Left cardiac atrium (tissue), 4 donors: Measurements from ENCODE around the gene ADAMTS17. TPM values are rescaled to one million over a fixed set of nuclear protein-coding genes. Genes with fewer than 3 reads are reported as not detected.
A peak's percentile ranks its signal among the peaks of the same experiment; 100 is the strongest.

Source experiments
- ATAC-seq, 2 donors: fragments of 200-7000 bp; cut with Tn5 transposase; one replicate each; pipeline ENCODE4 v1.9.1; 2020; ENCODE audit warnings: mild to moderate bottlenecking in 2 of 2, moderate library complexity in 2 of 2
- DNase-seq: peaks from one replicate; pipeline ENCODE4 v3.0.0-alpha.2; 2020
- intact Hi-C, 2 donors: fragments of 100-400 bp; cut with DNase I; formaldehyde crosslinking; loops; one replicate each; pipeline versions ENCODE4 v1.14.1 to v1.15.1; 2022 to 2023
- total RNA-seq, 2 donors: library from RNA; stranded (reverse); fragmentation: NEBNext Ultra II Directional; extraction: Animal tissue kit (Norgen Biotek cat#: 25700); gene quantifications; one replicate each; pipeline ENCODE4 v1.2.1, GENCODE V29; 2021
- donor health status: DM: no; HTN: yes; CAD: no.
- donor health status: DM: no; HTN: yes; CAD: no; lungs with severe emphysema.
- donor health status: DM: yes; HTN: yes; CAD: no.
- donor health status: Dilated cardiomyopathy.

ADAMTS17 gene
- total RNA-seq, 2 donors from 2014 or later, result 3.2 to 6.3 TPM

DNA sequence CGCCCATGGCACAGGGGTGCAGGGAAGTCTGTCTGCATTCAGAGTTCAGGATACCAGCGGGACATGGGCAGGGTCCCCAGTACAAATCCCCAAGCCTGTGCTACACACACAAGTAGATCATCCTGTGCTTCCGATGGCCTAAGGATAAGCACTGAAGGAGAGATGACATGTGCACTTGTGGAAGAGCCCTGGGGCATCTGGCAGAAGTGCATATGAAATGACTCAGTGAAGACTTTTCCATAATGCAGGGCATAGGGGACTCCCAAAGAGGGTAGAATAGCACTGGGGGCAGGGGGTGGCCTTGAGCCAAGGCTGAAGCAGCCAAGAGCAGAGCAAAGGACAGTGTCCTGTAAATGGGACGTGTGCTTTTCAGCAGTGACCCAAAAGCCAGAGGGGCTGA is 22.9 kb downstream of the ADAMTS17 start:
- no peak for ATAC-seq
- no peak for DNase-seq
- intact Hi-C loops, result no loop called here

DNA sequence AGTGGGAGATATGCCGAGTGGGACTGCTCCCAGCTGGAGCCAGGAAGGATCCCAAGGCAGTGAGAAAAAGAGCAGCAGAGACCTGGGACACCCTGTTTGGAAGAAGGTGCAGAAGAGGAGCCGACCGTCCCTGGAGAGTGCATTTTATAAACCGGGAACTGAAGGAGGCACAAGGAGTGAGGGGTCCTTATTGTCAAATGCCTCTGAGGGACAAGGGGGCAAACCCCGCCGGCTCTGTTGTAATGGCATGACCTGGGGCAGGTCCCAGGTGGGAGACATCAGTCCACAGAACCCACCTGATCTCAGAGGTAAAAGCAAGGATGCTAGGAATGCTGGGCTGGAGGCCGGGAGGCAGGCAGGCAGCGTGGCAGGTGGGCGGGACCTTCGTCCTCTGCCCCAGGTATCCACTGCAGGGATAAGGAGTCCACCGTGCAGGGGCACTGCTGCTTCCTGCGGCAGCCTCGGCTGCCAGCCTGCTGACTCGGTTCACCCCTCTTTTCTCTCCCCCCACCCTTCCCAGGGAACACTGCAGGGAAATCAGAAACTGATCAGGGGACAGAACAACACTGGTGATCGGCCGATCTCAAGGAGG is 26.9 kb downstream of the ADAMTS17 start:
- no peak for DNase-seq
- no peak for ATAC-seq
- intact Hi-C loops, result no loop called here

DNA sequence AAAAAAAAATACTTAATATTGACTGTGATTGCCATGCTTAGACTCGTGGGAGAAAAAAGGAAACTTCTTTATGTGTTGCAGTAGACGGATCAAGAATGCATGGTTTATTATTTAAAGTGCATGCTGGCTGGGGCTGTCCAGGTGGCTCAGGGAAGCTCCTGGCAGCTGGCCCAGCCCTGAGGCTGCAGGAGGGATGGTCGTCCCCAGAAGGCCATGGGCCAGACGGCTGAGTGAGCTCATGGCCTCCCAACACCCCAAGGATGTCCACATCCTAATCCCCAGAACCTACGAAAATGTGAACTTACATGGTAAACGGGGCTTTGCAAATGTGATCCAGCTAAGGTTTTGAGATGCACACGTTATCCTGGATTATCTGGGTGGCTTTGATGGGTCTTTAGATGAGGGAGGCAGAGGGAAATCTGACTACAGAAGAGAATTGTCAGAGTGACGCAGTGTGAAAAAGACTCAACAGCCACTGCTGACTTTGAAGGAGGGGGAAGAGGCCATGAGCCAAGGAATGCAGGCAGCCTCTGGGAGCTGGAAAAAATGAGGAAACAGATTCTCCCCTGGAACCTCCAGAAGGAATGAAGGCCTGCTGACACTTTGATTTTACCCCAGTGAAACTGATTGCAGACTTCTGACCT is 29.8 kb downstream of the ADAMTS17 start:
- ATAC-seq, result no peak
- intact Hi-C loops, result no loop called here
- no peak for DNase-seq

DNA sequence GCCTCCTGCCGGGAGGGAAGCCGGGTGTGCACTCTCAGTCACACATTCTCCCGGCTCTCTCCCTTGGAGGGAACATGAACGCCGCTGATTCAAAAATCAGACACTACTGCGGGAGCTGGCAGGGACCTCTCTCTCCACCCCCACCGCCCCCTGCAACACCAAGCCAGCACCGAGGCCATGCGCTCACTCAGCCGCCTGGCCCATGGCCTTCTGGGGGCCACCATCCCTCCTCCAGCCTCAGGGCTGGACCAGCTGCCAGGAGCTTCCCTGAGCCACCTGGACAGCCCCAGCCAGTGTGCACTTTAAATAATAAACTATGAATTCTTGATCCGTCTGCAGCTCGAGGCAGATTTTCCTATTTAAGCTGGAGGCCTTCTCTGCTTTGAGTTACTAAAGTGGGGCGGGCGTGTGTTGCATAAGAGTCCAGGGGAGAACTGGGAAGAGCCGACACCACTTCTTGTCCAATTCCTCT is 30.6 kb downstream of the ADAMTS17 start:
- DNase-seq, result no peak
- intact Hi-C loops, result no loop called here
- ATAC-seq, result peak; percentile 51 to 79

DNA sequence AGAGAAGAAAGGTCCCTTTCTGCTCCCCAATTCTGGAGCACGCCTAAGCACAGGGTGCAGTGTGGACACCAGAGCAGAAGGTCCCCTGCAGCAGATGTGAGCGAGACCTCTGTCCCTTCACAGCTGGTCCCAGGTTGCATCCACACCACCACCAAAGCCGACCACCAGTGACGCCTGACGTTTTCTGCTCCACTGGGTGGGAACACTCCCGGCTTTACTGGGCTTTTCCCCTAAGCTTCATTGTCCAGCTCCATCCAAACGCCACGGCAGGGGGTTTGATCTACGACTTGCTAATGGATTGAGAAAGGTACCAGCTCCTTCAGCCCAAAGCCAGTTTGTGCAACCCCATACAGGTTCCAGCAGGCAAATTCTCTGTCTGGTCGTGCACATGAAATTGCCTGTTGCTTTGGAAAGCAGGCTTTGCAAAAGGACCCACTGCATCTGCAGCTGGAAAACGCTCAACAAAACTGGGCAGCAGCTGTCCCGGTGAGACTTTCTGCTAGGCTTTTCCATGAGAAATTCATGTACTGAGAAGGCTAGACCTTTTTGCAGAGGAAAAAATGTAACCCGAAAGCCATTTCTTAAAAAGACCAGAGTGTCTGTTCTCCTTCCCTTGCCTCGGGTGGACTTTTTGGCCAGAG is 31.1 kb downstream of the ADAMTS17 start:
- intact Hi-C loops, result no loop called here
- DNase-seq (no peak), ATAC-seq (no peak)

DNA sequence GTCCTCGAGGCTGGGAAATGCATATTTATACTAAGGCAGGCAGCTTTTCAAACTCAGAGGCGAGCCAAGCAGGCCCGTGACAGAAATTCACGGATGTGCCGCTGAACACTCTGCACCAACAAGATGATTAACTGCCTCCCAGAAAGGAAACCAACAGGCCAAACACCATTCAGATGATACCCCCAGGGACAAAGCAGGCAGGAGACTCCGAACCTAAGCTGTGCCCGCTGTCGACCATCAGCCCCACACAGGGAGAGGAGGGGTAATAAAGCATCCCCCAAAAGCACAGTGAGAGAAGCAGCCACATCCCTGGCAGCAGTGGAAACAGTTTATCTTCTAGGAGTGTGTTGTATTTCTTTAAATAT is 31.8 kb downstream of the ADAMTS17 start:
- DNase-seq (no peak), ATAC-seq (no peak)
- intact Hi-C loops, result no loop called here

DNA sequence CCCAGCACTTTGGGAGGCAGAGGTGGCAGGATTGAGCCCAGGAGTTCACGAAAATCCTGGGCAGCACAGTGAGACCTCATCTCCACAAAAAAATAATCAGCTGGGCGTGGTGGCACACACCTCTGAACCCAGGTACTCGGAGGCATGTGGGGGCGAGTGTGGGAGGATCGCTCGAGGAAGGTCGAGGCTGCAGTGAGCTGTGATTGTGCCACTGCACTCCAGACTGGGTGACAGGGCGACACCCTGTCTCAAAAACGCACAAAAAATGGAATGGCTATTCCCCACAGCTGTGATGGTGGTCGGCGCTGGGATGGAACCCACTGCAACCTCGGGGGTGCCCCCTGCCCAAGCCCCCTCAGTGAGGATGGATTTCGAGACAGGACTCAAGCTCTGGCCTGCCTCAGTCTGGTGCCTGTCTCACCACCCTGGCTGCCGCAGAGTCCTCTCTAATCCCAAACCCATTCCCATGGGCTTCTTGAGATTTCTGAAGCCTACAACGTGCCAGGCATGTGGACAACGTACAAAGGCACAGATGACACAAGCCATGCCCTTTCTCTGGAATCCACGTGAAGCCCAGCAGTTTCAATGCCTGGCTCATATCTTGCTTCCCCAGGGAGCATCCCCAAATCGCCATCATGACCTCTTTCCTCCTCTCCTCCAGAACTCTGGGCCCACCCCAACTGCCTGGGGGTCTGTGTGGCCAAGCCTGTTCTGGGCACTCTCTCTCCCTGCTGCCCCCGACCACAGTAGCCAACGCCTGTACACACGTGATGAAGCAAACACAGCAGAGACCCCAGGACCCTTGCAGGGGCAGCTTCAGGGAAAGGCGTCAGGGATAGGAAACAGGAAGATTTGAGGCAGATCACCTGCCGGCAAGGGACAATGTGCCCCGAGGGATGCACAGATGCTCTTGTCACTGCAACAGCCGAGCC is 32.4 kb downstream of the ADAMTS17 start:
- no peak for DNase-seq
- peak in 1 of 2 donors; percentile 27 for ATAC-seq
- intact Hi-C loops, result no loop called here

DNA sequence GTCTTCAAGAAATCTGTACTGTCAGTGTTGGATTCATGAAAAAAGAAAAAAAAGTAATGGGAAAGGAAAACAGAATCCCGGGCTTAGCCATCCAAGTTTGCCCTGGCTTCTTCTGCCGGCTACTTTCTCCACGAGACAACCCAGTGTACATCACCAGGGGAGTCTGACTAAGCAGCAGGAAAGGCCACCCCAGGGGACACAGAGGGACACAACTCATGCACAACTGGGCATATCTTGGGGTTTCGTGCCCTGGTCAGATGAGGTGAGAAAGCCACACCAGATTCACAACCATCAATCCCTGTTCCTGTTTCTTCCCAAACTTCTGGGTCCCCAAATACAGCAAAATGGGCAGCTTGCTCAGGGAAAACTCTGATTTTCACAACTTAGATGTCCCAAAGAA is 33.2 kb downstream of the ADAMTS17 start:
- intact Hi-C loops, result no loop called here
- ATAC-seq, result peak; percentile 3 to 25
- DNase-seq, result no peak

DNA sequence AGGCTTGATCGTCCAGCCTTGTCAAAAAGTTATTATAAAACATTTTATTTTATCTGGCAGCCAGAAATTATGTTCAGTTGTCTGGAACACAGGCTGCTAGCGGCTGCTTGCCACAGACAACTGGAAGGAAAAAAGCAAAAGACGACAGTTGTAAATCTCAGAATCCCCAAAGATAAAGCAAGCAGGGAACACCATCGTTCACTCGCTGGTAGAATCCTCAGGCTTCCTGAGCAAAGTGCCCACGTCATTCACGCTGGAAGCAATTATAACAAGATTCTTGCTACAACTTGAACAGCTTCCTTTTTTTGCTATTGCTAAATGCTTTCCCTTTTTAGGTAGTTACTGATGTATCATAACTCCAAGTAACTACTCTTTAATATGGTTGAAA is 33.6 kb downstream of the ADAMTS17 start:
- intact Hi-C loops, result no loop called here
- ATAC-seq, result peak; percentile 40 to 42
- DNase-seq, result no peak

DNA sequence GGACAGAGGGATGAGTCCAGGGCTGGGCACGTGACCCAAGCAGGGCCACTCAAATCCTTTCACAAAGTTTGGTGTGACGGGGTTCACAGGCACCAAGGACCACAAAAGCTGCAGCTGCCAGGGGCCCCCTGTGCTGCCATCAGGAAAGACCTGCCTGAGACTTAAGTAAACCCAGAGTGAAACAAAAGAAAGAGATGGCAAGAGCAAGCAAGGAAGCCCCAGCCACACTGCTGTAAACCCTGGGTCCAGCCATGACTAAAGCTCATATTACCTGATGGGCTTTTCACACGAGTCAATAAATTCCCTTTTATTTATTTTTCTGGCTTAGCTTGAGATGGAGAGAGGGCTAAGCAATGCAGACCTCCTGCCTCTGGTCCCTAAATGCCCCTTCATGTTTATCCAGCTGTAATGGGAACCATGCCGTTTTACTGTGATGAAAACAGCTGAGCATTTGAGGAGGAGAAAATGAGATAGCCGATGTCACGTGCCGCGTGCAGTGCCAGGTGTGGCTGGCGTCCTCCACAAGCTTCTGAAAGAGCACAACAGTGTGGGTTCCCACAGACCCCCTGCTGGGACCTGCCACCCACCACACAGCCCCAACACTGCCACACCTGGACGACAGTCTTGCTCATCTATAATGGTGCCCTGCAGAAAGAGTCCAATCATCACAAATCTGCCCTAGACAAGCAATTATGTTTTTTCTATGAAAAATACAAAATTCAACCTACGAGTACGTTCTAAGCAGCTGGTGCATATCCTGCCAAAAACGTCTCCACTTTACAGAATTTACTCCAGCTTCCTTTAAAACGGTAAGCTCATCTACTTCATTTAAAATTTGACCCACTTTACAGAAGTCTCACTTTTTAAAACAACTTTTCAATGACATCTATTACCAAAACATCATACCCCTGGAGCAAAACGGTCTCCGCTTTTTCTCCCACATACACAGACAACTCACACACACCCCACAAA is 34.2 kb downstream of the ADAMTS17 start:
- DNase-seq (no peak), ATAC-seq (no peak)
- intact Hi-C loops, result no loop called here

DNA sequence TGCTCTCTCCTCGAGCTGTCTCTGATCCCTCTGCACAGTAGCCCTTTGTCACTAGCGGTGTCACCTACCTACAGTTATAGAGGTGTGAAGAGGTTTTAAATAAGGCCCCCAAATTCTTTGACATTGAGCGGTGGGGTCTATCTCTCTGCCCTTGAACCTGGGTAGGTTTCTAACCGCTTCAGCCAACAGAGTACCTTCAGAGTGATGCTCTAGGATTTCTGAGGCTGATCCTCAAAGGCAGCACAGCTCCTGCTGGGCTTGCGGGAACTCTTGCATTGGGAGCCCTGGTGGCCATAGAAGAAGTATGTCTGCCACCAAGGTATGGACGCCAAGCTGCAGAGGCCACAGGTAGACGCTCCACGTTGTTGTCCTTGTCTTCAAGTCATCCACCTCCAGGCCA is 35.7 kb downstream of the ADAMTS17 start:
- intact Hi-C loops, result no loop called here
- ATAC-seq, result no peak
- DNase-seq, result no peak

DNA sequence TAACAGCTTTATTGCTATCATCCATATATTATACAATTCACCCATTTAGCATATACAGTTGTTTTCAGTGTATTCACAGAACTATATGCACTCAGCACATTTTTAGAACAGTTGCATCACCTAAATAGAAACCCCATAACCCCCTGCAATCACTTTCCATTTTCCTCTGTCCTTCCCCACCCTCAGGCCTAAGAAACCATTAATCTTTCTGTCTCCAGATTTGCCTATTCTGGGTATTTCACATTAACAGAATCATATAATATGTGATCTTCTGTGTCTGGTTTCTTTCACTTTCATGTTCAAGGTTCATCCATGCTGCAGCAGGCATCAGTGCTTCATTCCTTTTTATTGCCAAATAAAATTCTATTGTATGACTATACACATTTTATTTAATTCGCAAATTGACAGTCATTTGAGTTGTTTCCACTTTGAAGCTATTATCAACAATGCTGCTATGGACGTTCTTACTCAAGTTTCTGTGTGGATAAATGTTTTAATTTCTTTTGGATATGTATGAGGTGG is 39.8 kb downstream of the ADAMTS17 start:
- DNase-seq (no peak), ATAC-seq (no peak)
- intact Hi-C loops, result no loop called here

DNA sequence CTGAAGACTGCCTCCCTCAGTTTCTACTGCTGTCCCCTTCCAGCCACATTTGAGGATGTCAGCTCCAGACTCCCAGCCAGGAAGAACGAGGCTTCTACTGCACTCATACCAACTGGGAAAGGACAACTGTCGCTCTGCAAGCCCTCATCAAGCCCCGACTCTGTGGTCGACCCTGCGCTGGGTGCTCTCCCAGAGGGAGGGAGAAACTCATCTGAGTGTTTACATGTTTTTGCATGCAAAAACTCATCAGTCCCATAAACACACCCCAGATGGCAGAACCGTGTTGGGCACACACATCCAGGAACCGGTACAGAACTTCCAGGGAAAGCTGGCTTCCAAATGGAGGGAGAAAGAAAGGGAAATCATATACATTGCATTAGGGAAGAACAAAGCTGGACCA is 43.5 kb downstream of the ADAMTS17 start:
- ATAC-seq, result no peak
- intact Hi-C loops, result no loop called here
- no peak for DNase-seq

DNA sequence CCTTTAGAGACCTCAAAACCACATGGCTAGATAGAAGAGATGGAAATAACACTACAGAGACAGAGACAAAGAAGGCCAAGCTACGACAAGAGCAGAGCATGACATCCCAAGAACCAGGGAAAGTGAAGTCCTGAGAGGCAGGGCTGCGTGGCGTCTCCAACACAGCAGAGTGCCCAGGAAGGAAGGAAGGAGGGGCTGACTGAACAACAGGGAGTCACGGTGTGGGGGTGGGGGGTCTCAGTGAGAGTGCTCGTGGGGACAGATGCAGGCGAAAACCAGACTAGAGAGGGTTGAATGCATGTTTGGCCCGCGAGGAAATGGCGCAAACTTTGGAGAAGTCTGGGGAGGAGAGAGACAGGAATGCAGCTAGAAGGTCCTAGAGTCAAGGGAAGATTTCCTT is 44.0 kb downstream of the ADAMTS17 start:
- ATAC-seq, result no peak
- no peak for DNase-seq
- intact Hi-C loops, result no loop called here

DNA sequence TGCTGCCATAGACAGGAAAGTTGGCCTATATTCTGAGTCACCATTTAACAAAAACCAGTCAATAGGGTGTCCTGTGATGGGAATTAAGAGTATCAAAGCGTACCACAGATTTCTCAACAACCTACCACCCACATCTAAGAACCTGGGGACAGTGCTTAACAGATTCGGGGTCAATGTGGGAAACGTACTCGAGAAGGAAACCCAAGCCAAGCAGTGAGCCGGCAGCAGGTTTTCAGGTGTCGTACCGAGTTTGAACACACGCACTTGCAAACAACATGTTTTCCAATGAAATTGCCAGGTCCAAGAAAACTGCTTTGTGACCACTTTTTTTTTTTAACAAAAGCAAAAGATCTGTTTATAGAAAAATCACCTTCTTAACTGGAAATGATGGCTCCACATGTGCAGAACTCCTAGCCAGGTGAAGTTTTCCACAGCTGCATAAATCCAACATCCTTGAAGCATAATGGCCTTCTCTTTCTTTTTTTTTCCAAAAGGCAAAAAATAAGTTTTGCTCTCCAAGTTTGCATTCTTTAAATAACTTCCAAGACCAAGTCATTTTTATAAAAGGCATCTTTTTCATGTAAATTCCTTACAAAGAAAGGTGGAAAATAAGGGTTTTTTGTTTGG is 45.7 kb downstream of the ADAMTS17 start:
- ATAC-seq (no peak), DNase-seq (no peak)
- intact Hi-C loops, result no loop called here

DNA sequence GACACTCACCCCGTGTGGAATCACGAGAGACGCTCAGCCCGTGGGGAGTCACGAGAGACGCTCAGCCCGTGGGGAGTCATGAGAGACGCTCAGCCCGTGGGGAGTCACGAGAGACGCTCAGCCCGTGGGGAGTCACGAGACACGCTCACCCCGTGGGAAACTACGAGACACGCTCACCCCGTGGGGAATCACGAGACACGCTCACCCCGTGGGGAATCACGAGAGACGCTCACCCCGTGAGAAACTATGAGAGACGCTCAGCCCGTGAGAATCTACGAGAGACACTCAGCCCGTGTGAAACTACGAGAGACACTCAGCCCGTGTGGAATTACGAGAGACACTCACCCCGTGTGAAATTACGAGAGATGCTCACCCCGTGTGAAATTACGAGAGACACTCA is 49.8 kb downstream of the ADAMTS17 start:
- DNase-seq (no peak), ATAC-seq (no peak)
- intact Hi-C loops, result no loop called here

DNA sequence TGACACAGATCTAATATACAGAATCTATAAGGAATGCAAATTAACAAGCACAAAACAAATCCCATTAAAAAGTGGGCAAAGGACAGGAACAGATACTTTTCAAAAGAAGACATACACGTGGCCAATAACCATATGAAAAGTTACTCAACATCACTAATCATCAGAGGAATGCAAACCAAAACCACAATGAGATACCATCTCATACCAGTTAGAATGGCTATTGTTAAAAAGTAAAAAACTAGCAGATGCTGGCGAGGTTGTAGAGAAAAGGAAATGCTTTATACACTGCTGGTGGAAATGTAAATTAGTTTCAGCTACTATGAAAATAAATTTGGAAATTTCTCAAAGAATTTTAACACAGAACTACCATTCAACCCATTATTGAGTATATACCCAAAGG is 50.7 kb downstream of the ADAMTS17 start:
- DNase-seq, result no peak
- no peak for ATAC-seq
- intact Hi-C loops, result no loop called here

DNA sequence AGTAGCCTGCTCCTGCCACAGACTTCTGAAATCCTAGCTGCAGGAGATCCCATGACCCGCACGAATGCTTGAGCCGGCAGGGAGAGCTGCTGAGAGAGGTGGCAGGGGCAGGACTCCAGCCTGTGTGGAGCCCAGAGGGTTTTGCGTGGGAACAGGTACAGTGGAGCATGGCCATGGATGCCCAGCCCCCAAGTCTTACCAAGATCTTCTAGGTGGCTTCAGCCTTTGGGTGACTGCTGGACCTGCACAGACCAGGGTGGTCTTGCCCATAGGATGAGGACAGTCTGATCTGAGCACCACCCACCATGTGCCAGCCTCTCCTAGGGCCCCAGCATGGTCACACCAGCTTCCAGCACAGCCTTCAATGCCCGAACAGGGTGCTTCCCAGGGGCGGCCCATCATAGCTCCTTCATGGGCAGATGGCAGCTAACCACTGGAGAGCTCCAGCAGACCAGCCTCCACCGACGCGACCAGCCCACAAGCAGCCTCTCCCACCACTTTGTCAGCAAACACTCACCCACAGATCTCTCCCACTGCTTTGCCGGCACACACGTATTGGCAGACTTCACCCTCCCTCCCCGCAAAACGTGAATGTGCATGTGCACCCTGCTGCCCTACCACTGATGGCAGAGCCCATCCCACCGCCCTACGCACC is 56.0 kb downstream of the ADAMTS17 start:
- ATAC-seq, result peak in 1 of 2 donors; percentile 16
- intact Hi-C loops, result no loop called here
- no peak for DNase-seq
